K562 (cell line): Measurements from ENCODE around the gene RTL10. TPM values are rescaled to one million over a fixed set of nuclear protein-coding genes. Genes with fewer than 3 reads are reported as not detected.
A peak's percentile ranks its signal among the peaks of the same experiment; 100 is the strongest.

Experiments
- ARID2 ChIP-seq: fragments of 450-650 bp; IDR thresholded peaks from 2 replicates; pipeline ENCODE4 v1.6.1; 2017; ENCODE audit warnings: antibody characterized with exemption, mild to moderate bottlenecking
- ATF1 ChIP-seq, 2 experiments: fragments of 450-650 bp in 1 of 2; IDR thresholded peaks; 2 replicates each; pipeline ENCODE4 v1.6.1; 2016; ENCODE audit warnings: missing compliant biosample characterization in 1 of 2, missing genetic modification characterization in 1 of 2
- CREM ChIP-seq: IDR thresholded peaks from 2 replicates; pipeline ENCODE4 v1.6.1; 2014; ENCODE audit warnings: antibody characterized with exemption, low read depth
- E2F6 ChIP-seq, 2 experiments: IDR thresholded peaks; 2 replicates each; pipeline ENCODE4 v1.6.1; 2011; ENCODE audit warnings: borderline replicate concordance in 1 of 2, control low read depth in 1 of 2, low read depth in 1 of 2, low read length in 1 of 2, mild to moderate bottlenecking in 1 of 2, mixed read lengths in 1 of 2, moderate library complexity in 1 of 2; ENCODE audit not compliant: insufficient read depth in 1 of 2, insufficient read length in 1 of 2, poor library complexity in 1 of 2, severe bottlenecking in 1 of 2; ENCODE audit errors: extremely low read depth in 1 of 2
- HDAC3 ChIP-seq: fragments of 450-650 bp; IDR thresholded peaks from 2 replicates; pipeline ENCODE4 v1.6.1; 2018; ENCODE audit warnings: borderline replicate concordance, mild to moderate bottlenecking, moderate library complexity; ENCODE audit not compliant: partially characterized antibody
- ILK ChIP-seq: fragments of 450-650 bp; IDR thresholded peaks from 2 replicates; pipeline ENCODE4 v1.6.1; 2016; ENCODE audit warnings: missing genetic modification characterization, low read depth, mild to moderate bottlenecking, missing compliant biosample characterization, moderate library complexity, borderline replicate concordance
- MAFG ChIP-seq: fragments of 450-650 bp; conservative IDR thresholded peaks from 2 replicates; pipeline ENCODE4 v1.6.1; 2016; ENCODE audit warnings: missing genetic modification characterization, missing compliant biosample characterization
- NR2F6 ChIP-seq: fragments of 450-650 bp; formaldehyde crosslinking; IDR thresholded peaks from 2 replicates; pipeline ENCODE4 v1.4.0; 2020; ENCODE audit warnings: mild to moderate bottlenecking
- PBX2 ChIP-seq, 2 experiments: IDR thresholded peaks in 1 of 2; conservative IDR thresholded peaks in 1 of 2; 2 replicates each; pipeline ENCODE4 v1.6.1; 2016; ENCODE audit warnings: low read depth in 2 of 2, mild to moderate bottlenecking in 1 of 2, missing compliant biosample characterization in 1 of 2, missing genetic modification characterization in 1 of 2, moderate library complexity in 1 of 2
- POLR2B ChIP-seq: fragments of 450-650 bp; IDR thresholded peaks from 2 replicates; pipeline ENCODE4 v1.6.1; 2018; ENCODE audit warnings: low read depth; ENCODE audit not compliant: partially characterized antibody
- PYGO2 ChIP-seq: fragments of 450-650 bp; IDR thresholded peaks from 2 replicates; pipeline ENCODE4 v1.6.1; 2016; ENCODE audit warnings: mild to moderate bottlenecking, missing genetic modification characterization, moderate library complexity, missing compliant biosample characterization
- RAD21 ChIP-seq, 2 experiments: fragments of 250-450 bp in 1 of 2; fragments of 450-650 bp in 1 of 2; sonication (Bioruptor Pico) in 1 of 2; formaldehyde crosslinking in 1 of 2; IDR thresholded peaks in 1 of 2; conservative IDR thresholded peaks in 1 of 2; 2 replicates each; pipeline versions ENCODE4 v1.4.0 to v1.8.0; 2020 to 2022; ENCODE audit warnings: mild to moderate bottlenecking in 2 of 2, moderate library complexity in 1 of 2
- ZBTB26 ChIP-seq: fragments of 450-650 bp; formaldehyde crosslinking; IDR thresholded peaks from 2 replicates; pipeline ENCODE4 v1.4.0; 2022; ENCODE audit warnings: missing genetic modification characterization
- ZNF133 ChIP-seq: fragments of 250-450 bp; sonication (Bioruptor Pico); IDR thresholded peaks from 2 replicates; pipeline ENCODE4 v1.4.0; 2020; ENCODE audit warnings: mild to moderate bottlenecking
- ZNF174 ChIP-seq: fragments of 250-450 bp; sonication (Bioruptor Pico); IDR thresholded peaks from 2 replicates; pipeline ENCODE4 v1.4.0; 2020; ENCODE audit warnings: mild to moderate bottlenecking
- ZNF512 ChIP-seq: IDR thresholded peaks from 2 replicates; pipeline ENCODE4 v1.6.1; 2016; ENCODE audit warnings: missing genetic modification characterization, missing compliant biosample characterization
- ZNF57 ChIP-seq: fragments of 450-650 bp; formaldehyde crosslinking; IDR thresholded peaks from 2 replicates; pipeline ENCODE4 v1.4.0; 2020; ENCODE audit warnings: mild to moderate bottlenecking, moderate library complexity
- polyA plus RNA-seq, 8 experiments: library from polyadenylated mRNA; depleted of rRNA in 4 of 8; stranded (reverse) in 5 of 8; unstranded in 3 of 8; fragments of >200 nt; fragmentation: Nextera tagmentation in 2 of 8; fragmentation: Illumina TruSeq in 1 of 8; extraction: Ambion mirVana in 2 of 8; extraction: Trizol in 1 of 8; gene quantifications; 2 replicates each; pipeline versions ENCODE4 v1.2.1 to v1.2.3, GENCODE V29; 2011 to 2014; ENCODE audit warnings: inconsistent platforms in 1 of 8, missing spikeins in 1 of 8
- total RNA-seq, 7 experiments: library from RNA; depleted of rRNA in 6 of 7; stranded (reverse); fragments of >200 nt in 6 of 7; fragmentation: Illumina TruSeq in 2 of 7; extraction: Trizol in 2 of 7; gene quantifications; 2 replicates each; pipeline versions ENCODE4 v1.2.1 to v1.2.3, GENCODE V29; 2011 to 2021; ENCODE audit warnings: low replicate concordance in 1 of 7

Gene RTL10
- total and polyA plus RNA-seq, 9 of the 15 experiments (the other 6 are each of a cell fraction or from before 2014, with no cell fraction given), result 19.8 to 75.5 (median 32.5) TPM

GRCh38 chr22:19892257-19892879 lies 37.7 kb upstream of the RTL10 start (continued):
- TF ChIP-seq E2F6 (IDR thresholded peaks at IDR 0.05; ENCODE audit: borderline replicate concordance in 1 of 2, extremely low read depth in 1 of 2, insufficient read depth in 1 of 2, insufficient read length in 1 of 2, low read depth in 1 of 2, low read length in 1 of 2, poor library complexity in 1 of 2, severe bottlenecking in 1 of 2) (peak; percentile 74 to 99), ZNF133 (no peak), NR2F6 (CRISPR knock-in tag) (no peak), ATF1 (CRISPR knock-in tag; IDR thresholded peaks at IDR 0.05) (no peak), ATF1 (tag; IDR thresholded peaks at IDR 0.05) (no peak), PYGO2 (tag) (no peak), PBX2 (CRISPR knock-in tag; IDR thresholded peaks at IDR 0.05; ENCODE audit: low read depth) (no peak), PBX2 (tag; conservative IDR thresholded peaks at IDR 0.05; ENCODE audit: low read depth) (peak; percentile 74), ZNF174 (no peak), RAD21 (CRISPR knock-in tag; conservative IDR thresholded peaks at IDR 0.05 in 1 of 2, IDR thresholded peaks at IDR 0.05 in 1 of 2) (0 out of 4 replicates have a peak, but pooled peaks of 1 of the 2 experiments have one; percentile 12), ZNF512 (no peak), MAFG (tag) (no peak), ILK (tag) (no peak), HDAC3 (no peak), CREM (peak; percentile 43; the same call in 1 of the 2 replicates), POLR2B (no peak), ARID2 (no peak), ZBTB26 (CRISPR knock-in tag) (no peak), ZNF57 (CRISPR knock-in tag) (no peak)
